Muscle of back (tissue), 11 donors: Measurements from ENCODE around the gene PPP3CA. TPM values are rescaled to one million over a fixed set of nuclear protein-coding genes. Genes with fewer than 3 reads are reported as not detected.
"Not testable (repeated sequence)": the region's sequence is repeated elsewhere in the genome, so short reads cannot be mapped to it uniquely, and the experiment has no call there.

Experiments used
- DNase-seq, 3 donors: peaks; one replicate each; pipeline versions ENCODE4 v3.0.0 to v3.0.0-alpha.2; 2013
- polyA plus RNA-seq, 10 donors: library from polyadenylated mRNA; unstranded; fragments of 120-200 nt; gene quantifications; one replicate each; pipeline ENCODE4 v1.2.1, GENCODE V29; 2013; ENCODE audit not compliant: insufficient read length in 10 of 10

PPP3CA gene
- polyA plus RNA-seq, 10 donors = 29.1 to 38.0 (median 31.7) TPM

GRCh38 chr4:101256222-101256621, 91.1 kb downstream of the PPP3CA start:
- no peak for DNase-seq

GRCh38 chr4:101254776-101255175, 92.5 kb downstream of the PPP3CA start:
- no peak for DNase-seq

DNA sequence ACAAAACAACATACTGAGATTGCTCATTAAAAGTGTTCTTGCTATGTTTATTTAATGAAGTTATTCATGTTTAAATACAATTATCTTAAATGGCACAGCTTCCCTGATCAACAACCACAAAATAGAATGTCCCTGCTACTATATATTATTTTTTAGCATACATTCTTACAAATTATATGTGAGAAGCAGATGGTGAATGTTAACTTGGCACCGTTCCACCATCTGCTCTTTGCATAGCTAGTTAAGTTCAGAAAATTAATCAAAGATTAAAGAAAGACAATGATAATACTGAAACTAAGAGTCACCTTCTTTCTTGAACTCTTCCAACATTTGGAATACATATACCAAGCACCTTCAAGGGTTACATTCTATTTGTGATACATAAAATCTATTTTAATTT, 94.2 kb downstream of the PPP3CA start:
- DNase-seq = peak in 1 of 3 donors; percentile 31

- DNase-seq = no peak
These were observed 94.6 kb downstream of the PPP3CA start for GRCh38 chr4:101252721-101253120.

DNA sequence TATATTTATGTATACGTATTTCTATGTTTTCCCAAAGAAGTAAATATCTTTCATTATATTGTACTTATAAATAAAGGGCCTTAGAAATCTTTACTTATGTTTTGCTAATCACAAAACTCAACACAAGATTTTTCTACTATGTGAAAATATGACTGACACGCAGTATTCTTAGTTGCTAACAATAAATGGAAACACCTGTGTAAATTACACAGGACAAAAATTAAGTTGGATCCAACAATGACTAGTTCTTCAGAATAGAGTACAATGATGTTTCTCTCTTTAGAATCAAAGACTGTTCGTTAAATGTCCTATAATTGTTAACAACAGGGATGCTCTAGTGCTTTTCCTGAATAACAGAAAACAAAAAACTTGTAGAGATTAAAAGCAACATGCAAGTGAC, 96.1 kb downstream of the PPP3CA start:
- DNase-seq = no peak

GRCh38 chr4:101244349-101244748, 103.0 kb downstream of the PPP3CA start:
- DNase-seq = no peak

DNA sequence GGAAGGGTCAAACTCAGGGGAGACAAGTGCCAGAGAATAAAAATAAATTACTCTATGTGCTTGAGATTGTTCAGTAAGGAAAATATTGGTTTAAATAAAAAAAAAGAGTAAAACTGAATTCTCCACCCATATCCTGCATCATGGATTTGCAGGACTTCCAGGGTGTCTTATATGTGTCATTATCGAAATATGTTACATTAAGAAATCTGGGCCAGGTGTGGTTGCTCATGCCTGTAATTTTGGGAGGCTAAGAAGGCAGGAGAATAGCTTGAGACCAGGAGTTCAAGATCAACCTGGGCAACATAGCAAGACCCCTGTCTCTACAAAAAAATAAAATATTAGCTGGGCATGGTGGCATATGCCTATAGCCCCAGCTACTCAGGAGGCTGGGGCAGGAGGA, 104.9 kb downstream of the PPP3CA start:
- DNase-seq = no peak

DNA sequence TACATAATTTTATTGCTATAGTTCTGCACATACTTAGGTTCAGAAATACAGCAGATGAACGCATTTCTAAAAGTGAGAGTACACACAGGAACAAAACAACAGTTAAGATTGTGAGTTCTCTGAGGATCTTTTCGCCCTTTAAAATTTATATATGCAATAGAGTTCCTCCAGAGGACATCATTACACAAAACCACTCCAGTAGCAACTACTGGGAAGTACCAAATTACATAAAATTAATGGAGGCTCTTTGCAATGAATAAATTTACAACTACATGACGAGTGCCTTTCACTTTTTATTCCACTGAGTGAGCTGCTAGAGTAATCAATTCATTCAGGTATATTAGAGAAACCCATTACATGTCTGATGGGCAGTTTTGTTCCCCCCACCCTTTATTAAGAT, 107.2 kb downstream of the PPP3CA start:
- DNase-seq = no peak

- no peak for DNase-seq
These were observed 107.7 kb downstream of the PPP3CA start for GRCh38 chr4:101239665-101240064.

DNA sequence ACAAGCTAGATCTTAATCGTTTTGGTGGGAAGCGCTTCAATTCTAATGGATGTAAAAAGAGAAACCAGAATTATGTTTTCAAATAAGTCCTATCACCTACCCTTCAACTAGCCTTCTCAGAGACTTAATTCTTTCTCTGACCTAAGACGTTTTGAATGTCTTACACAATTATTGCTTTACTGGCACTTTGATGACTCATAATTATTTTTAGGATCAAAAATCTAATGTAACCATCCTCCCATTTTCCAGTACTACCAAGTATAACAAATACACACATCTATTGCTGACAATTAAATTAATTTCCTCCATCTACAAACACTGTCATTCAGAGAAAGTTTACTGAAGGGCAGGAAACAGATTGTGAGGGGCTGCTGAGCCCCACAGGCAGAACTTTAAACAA, 108.6 kb downstream of the PPP3CA start:
- DNase-seq = no peak

GRCh38 chr4:101237773-101238172, 109.6 kb downstream of the PPP3CA start:
- DNase-seq = no peak

DNA sequence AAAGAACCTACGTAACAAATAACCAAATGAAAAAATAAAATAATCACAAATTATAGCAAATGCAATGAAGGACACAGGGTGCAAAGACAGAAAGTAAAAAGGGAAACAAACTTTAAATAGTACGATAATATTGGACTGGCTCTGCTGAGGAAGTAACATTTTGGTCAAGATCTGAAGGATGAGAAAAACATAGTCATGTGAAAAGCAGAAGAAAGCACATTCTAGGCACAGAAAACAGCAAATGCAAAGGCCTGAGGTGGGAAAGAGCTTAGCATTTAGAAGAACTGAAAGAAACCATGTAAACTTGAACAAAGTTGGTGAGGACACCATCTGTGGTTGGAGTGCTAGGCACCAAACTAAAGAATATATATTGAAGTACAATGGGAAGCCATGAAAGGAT, 111.2 kb downstream of the PPP3CA start:
- DNase-seq = no peak

DNA sequence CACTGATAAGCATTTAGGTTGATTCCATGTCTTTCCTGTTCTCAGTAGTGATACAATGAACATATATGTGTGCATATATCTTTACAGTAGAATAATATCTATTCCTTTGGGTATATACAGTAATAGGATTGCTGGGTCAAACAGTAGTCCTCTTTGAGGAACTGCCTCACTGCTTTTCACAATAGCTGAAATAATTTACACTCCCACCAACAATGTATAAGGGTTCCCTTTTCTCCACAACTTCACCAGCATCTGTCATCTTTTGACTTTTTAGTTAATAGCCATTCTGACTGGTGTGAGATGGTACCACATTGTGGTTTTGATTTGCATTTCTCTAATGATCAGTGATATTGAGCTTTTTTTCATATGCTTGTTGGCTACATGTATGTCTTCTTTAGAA, 113.2 kb downstream of the PPP3CA start:
- DNase-seq = not testable (repeated sequence)

DNA sequence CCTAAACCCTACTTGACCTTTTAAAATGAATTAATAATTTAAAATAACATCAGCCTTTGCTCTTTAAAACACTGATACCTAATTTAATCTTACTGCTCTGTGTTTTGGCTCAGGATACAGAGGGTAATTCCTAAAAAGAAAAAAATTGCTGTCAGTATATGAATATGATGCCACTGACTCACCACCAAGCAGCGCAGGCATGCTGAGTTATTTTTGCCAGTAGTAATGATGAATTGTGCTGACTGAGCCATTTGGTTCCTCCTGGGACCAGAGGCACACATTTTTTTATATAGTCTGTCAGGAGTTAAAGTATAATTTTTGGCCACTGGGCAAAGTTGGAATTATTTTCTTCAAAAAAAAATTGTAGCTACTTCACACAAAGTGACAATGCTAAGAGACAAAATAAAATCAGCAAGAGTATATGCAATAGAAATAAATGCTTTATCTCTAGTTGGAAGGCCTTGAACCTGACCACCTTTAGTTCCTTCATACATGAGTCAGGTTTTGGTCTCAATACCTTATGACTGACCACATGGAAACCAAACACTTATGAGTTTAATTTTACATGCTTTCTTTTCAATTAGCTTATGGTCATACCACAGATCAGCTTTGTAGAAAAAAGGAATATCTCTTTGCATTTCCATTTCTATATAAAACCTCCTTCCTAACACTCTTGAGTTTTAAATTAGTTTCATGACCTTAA, 115.1 kb downstream of the PPP3CA start:
- peak in 2 of 3 donors; percentile 29 to 73 for DNase-seq

GRCh38 chr4:101230801-101231426, 116.4 kb downstream of the PPP3CA start:
- no peak for DNase-seq

- no peak for DNase-seq
These were observed 118.2 kb downstream of the PPP3CA start for GRCh38 chr4:101229116-101229515.

- DNase-seq = no peak
These were observed 119.6 kb downstream of the PPP3CA start for GRCh38 chr4:101227715-101228114.

- no peak for DNase-seq
These were observed 122.7 kb downstream of the PPP3CA start for GRCh38 chr4:101224358-101225218.

- DNase-seq = no peak
These were observed 125.0 kb downstream of the PPP3CA start for GRCh38 chr4:101222156-101222845.

GRCh38 chr4:101221294-101221693, 126.0 kb downstream of the PPP3CA start:
- DNase-seq = no peak

GRCh38 chr4:101218894-101219293, 128.4 kb downstream of the PPP3CA start:
- DNase-seq = no peak

DNA sequence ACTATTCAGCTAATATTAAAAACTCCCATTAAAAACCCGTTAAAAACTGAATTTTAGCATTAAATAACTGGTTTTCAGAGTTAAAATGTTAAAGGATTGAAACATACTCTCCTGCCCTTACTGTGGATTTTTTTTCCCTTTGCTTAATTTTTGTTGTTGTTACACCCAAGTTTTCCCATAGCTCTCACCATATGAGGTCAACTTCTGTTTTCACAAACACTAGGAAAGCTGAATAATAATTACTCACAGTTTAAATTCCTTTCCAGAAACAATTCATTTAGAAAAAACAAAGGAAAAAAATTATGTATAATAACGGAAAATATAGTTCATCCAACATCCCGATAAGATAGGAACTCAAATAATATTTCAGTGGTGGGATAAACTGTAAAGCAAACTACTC, 129.0 kb downstream of the PPP3CA start:
- DNase-seq = no peak
